ENCODE measurements around the gene NINJ2. TPM values are rescaled to one million over a fixed set of nuclear protein-coding genes. Genes with fewer than 3 reads are reported as not detected.
A peak's percentile ranks its signal among the peaks of the same experiment; 100 is the strongest.

The NINJ2 gene
- total and polyA plus RNA-seq, 4 experiments from 2014 or later = 3.7 to 30.3 (median 15.0) TPM

GRCh38 chr12:612293-612692, 51.0 kb downstream of the NINJ2 start:
- Mint-ChIP-seq H3K36me3 (no peaks in the 10 kb centered on the region), H3K4me1 (peaks cover 22 to 45% (median 30%) of the 10 kb centered on the region in 4 donors), H3K9me3 (peaks cover 0 to 2% (median 0%) of the 10 kb centered on the region in 8 donors), H3K4me3 (no peak overlapping the region), H3K27me3 (no peaks in the 10 kb centered on the region), H3K27ac (peak overlapping the region in 1 of 7 donors; percentile 74)
- POLR2A ChIA-PET (ENCODE audit: partially characterized antibody) = interaction anchor here (1.5 kb wide), 1 partner anchor 139 kb away, joined by 5 read pairs; no protein-coding TSS in a partner anchor
- Histone ChIP-seq H3K36me3 (ENCODE audit: insufficient read depth, low read length) (no peaks in the 10 kb centered on the region), H3K4me3 (ENCODE audit: low read length in 2 of 2) (no peak overlapping the region), H3K27ac (ENCODE audit: low read depth, low read length) (no peak overlapping the region), H3K4me1 (ENCODE audit: insufficient read depth, low read length) (peaks cover 22% of the 10 kb centered on the region), H3K9me3 (ENCODE audit: control insufficient read depth in 1 of 2, low read length in 2 of 2) (no peaks in the 10 kb centered on the region), H3K27me3 (ENCODE audit: insufficient read depth, low read length) (no peaks in the 10 kb centered on the region)
- CTCF ChIA-PET (ENCODE audit: partially characterized antibody) = interaction anchor here (1.0 to 10.1 kb wide), 3 partner anchors 10 to 202 kb away, joined by 3 to 113 read pairs (median 3); no protein-coding TSS in a partner anchor
- DNase-seq = no peak
- intact Hi-C loops (cut with micrococcal nuclease) = no loop called here

DNA sequence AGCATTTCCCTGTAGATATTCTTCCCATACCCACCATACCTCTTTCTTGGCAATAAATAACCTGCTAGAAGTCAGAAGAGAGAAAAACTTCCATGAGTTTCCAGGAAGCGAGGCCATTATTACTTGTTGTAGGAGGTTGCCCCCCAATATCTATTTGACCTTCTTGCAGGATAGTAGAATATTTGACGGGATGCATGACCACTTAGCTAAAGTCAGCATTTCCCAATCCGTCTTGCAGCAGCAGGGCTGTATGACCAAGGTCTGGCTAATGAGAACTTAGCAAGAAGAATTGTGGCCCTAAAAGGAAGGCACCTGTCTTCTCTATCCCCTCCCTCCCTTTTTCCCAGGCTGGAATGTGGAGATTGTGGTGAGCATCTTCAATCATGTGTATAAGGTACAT, 51.5 kb downstream of the NINJ2 start:
- POLR2A ChIA-PET (ENCODE audit: partially characterized antibody) = interaction anchor here (1.5 kb wide), 1 partner anchor 140 kb away, joined by 5 read pairs; no protein-coding TSS in a partner anchor

GRCh38 chr12:608921-609320, 54.3 kb downstream of the NINJ2 start:
- Histone ChIP-seq H3K36me3 (ENCODE audit: insufficient read depth, low read length) (no peaks in the 10 kb centered on the region), H3K27ac (ENCODE audit: low read depth, low read length) (no peak overlapping the region), H3K4me3 (ENCODE audit: low read length in 2 of 2) (no peak overlapping the region), H3K9me3 (ENCODE audit: control insufficient read depth in 1 of 2, low read length in 2 of 2) (no peaks in the 10 kb centered on the region), H3K27me3 (ENCODE audit: insufficient read depth, low read length) (no peaks in the 10 kb centered on the region), H3K4me1 (ENCODE audit: insufficient read depth, low read length) (peaks cover 25% of the 10 kb centered on the region)
- ChIA-PET POLR2A (ENCODE audit: partially characterized antibody) (interaction anchor here (0.7 kb wide), 1 partner anchor 195 kb away, joined by 3 read pairs; no protein-coding TSS in a partner anchor), CTCF (ENCODE audit: partially characterized antibody) (interaction anchor here (1.2 to 10.1 kb wide), 2 partner anchors 142 to 205 kb away, joined by 4 to 113 read pairs; no protein-coding TSS in a partner anchor)
- Mint-ChIP-seq H3K9me3 (peaks cover 0 to 2% (median 0%) of the 10 kb centered on the region in 8 donors), H3K36me3 (no peaks in the 10 kb centered on the region), H3K27me3 (no peaks in the 10 kb centered on the region), H3K4me3 (no peak overlapping the region), H3K4me1 (peaks cover 27 to 45% (median 27%) of the 10 kb centered on the region in 4 donors), H3K27ac (no peak overlapping the region)
- intact Hi-C loops (cut with micrococcal nuclease) = no loop called here
- no peak for DNase-seq

More for the DNA sequence above, 51.5 kb downstream of the NINJ2 start:
- Mint-ChIP-seq H3K36me3 (no peaks in the 10 kb centered on the region), H3K9me3 (peaks cover 0 to 2% (median 0%) of the 10 kb centered on the region in 8 donors), H3K27ac (no peak overlapping the region), H3K27me3 (no peaks in the 10 kb centered on the region), H3K4me3 (no peak overlapping the region), H3K4me1 (peaks cover 26 to 49% (median 32%) of the 10 kb centered on the region in 4 donors)
- Histone ChIP-seq H3K27ac (ENCODE audit: low read depth, low read length) (no peak overlapping the region), H3K9me3 (ENCODE audit: control insufficient read depth in 1 of 2, low read length in 2 of 2) (no peaks in the 10 kb centered on the region), H3K36me3 (ENCODE audit: insufficient read depth, low read length) (no peaks in the 10 kb centered on the region), H3K4me1 (ENCODE audit: insufficient read depth, low read length) (peaks cover 25% of the 10 kb centered on the region), H3K27me3 (ENCODE audit: insufficient read depth, low read length) (no peaks in the 10 kb centered on the region), H3K4me3 (ENCODE audit: low read length in 2 of 2) (no peak overlapping the region)
- intact Hi-C loops (cut with micrococcal nuclease) = no loop called here
- DNase-seq = no peak
- CTCF ChIA-PET (ENCODE audit: partially characterized antibody) = interaction anchor here (0.7 to 10.1 kb wide), 5 partner anchors 9 to 202 kb away, joined by 3 to 113 read pairs (median 3); no protein-coding TSS in a partner anchor

GRCh38 chr12:608413-608812, 54.8 kb downstream of the NINJ2 start:
- ChIA-PET CTCF (ENCODE audit: partially characterized antibody) (interaction anchor here (0.7 to 10.1 kb wide), 4 partner anchors 11 to 286 kb away, joined by 3 to 113 read pairs (median 4); no protein-coding TSS in a partner anchor), POLR2A (ENCODE audit: partially characterized antibody) (interaction anchor here (1.3 kb wide), 1 partner anchor 11 kb away, joined by 4 read pairs; no protein-coding TSS in a partner anchor)
- no peak for DNase-seq
- no peak overlapping the region for H3K27ac Mint-ChIP-seq
- H3K4me1 ChIP-seq (ENCODE audit: insufficient read depth, low read length) = peaks cover 25% of the 10 kb centered on the region
- no peaks in the 10 kb centered on the region for H3K27me3 Mint-ChIP-seq
- H3K9me3 Mint-ChIP-seq = peaks cover 0 to 2% (median 0%) of the 10 kb centered on the region in 8 donors
- H3K9me3 ChIP-seq (ENCODE audit: control insufficient read depth in 1 of 2, low read length in 2 of 2) = no peaks in the 10 kb centered on the region
- no peaks in the 10 kb centered on the region for H3K27me3 ChIP-seq (ENCODE audit: insufficient read depth, low read length)
- H3K4me3 ChIP-seq (ENCODE audit: low read length in 2 of 2) = no peak overlapping the region
- no peak overlapping the region for H3K27ac ChIP-seq (ENCODE audit: low read depth, low read length)
- peaks cover 27 to 45% (median 27%) of the 10 kb centered on the region in 4 donors for H3K4me1 Mint-ChIP-seq
- intact Hi-C loops (cut with micrococcal nuclease) = no loop called here
- no peaks in the 10 kb centered on the region for H3K36me3 ChIP-seq (ENCODE audit: insufficient read depth, low read length)
- H3K36me3 Mint-ChIP-seq = no peaks in the 10 kb centered on the region
- H3K4me3 Mint-ChIP-seq = no peak overlapping the region

- CTCF ChIA-PET (ENCODE audit: partially characterized antibody) = interaction anchor here (1.2 to 10.1 kb wide), 3 partner anchors 12 to 206 kb away, joined by 4 to 113 read pairs (median 4); no protein-coding TSS in a partner anchor
- no peaks in the 10 kb centered on the region for H3K27me3 ChIP-seq (ENCODE audit: insufficient read depth, low read length)
- H3K9me3 Mint-ChIP-seq = no peaks in the 10 kb centered on the region
- peak overlapping the region in 3 of 7 donors; percentile 16 to 44 (median 35) for H3K27ac Mint-ChIP-seq
- no peaks in the 10 kb centered on the region for H3K27me3 Mint-ChIP-seq
- peaks cover 27 to 41% (median 27%) of the 10 kb centered on the region in 4 donors for H3K4me1 Mint-ChIP-seq
- intact Hi-C loops (cut with micrococcal nuclease) = no loop called here
- H3K4me3 ChIP-seq (ENCODE audit: low read length in 2 of 2) = no peak overlapping the region
- POLR2A ChIA-PET (ENCODE audit: partially characterized antibody) = interaction anchor here (1.0 to 1.3 kb wide), 2 partner anchors 12 to 1054 kb away, joined by 3 to 4 read pairs; no protein-coding TSS in a partner anchor
- H3K36me3 Mint-ChIP-seq = no peaks in the 10 kb centered on the region
- H3K27ac ChIP-seq (ENCODE audit: low read depth, low read length) = no peak overlapping the region
- peak in 2 of 5 donors; percentile 11 to 22 for DNase-seq
- H3K4me3 Mint-ChIP-seq = peak overlapping the region in 1 of 8 donors; percentile 15
- H3K4me1 ChIP-seq (ENCODE audit: insufficient read depth, low read length) = peaks cover 25% of the 10 kb centered on the region
- H3K36me3 ChIP-seq (ENCODE audit: insufficient read depth, low read length) = no peaks in the 10 kb centered on the region
- no peaks in the 10 kb centered on the region for H3K9me3 ChIP-seq (ENCODE audit: control insufficient read depth in 1 of 2, low read length in 2 of 2)
Observed at GRCh38 chr12:607541-608001, 55.7 kb downstream of the NINJ2 start.

- POLR2A ChIA-PET (ENCODE audit: partially characterized antibody) = no interaction called here
- H3K4me3 ChIP-seq (ENCODE audit: low read length in 2 of 2) = no peak overlapping the region
Observed at GRCh38 chr12:604956-605355, 58.3 kb downstream of the NINJ2 start.

GRCh38 chr12:602700-603068, 60.6 kb downstream of the NINJ2 start:
- Histone ChIP-seq H3K27ac (ENCODE audit: low read depth, low read length) (no peak overlapping the region), H3K4me3 (ENCODE audit: low read length in 2 of 2) (no peak overlapping the region), H3K4me1 (ENCODE audit: insufficient read depth, low read length) (peaks cover 6% of the 10 kb centered on the region), H3K27me3 (ENCODE audit: insufficient read depth, low read length) (no peaks in the 10 kb centered on the region), H3K9me3 (ENCODE audit: control insufficient read depth in 1 of 2, low read length in 2 of 2) (no peaks in the 10 kb centered on the region), H3K36me3 (ENCODE audit: insufficient read depth, low read length) (no peaks in the 10 kb centered on the region)
- no peaks in the 10 kb centered on the region for H3K9me3 Mint-ChIP-seq
- no peak overlapping the region for H3K27ac Mint-ChIP-seq
- no peak overlapping the region for H3K4me3 Mint-ChIP-seq
- no peak for DNase-seq
- no peaks in the 10 kb centered on the region for H3K36me3 Mint-ChIP-seq
- POLR2A ChIA-PET (ENCODE audit: partially characterized antibody) = interaction anchor here (0.7 kb wide), 1 partner anchor 232 kb away, joined by 4 read pairs; no protein-coding TSS in a partner anchor
- H3K4me1 Mint-ChIP-seq = peaks cover 7 to 11% (median 10%) of the 10 kb centered on the region in 4 donors
- no peaks in the 10 kb centered on the region for H3K27me3 Mint-ChIP-seq
- CTCF ChIA-PET (ENCODE audit: partially characterized antibody) = interaction anchor here (0.9 to 1.7 kb wide), 2 partner anchors 9 to 27 kb away, joined by 3 to 5 read pairs; no protein-coding TSS in a partner anchor
- intact Hi-C loops (cut with micrococcal nuclease) = no loop called here

More at GRCh38 chr12:604956-605355, 58.3 kb downstream of the NINJ2 start:
- Mint-ChIP-seq H3K9me3 (no peaks in the 10 kb centered on the region), H3K4me1 (peaks cover 15 to 22% (median 16%) of the 10 kb centered on the region in 4 donors), H3K27me3 (no peaks in the 10 kb centered on the region), H3K27ac (no peak overlapping the region), H3K36me3 (no peaks in the 10 kb centered on the region), H3K4me3 (no peak overlapping the region)
- Histone ChIP-seq H3K9me3 (ENCODE audit: control insufficient read depth in 1 of 2, low read length in 2 of 2) (no peaks in the 10 kb centered on the region), H3K36me3 (ENCODE audit: insufficient read depth, low read length) (no peaks in the 10 kb centered on the region), H3K27me3 (ENCODE audit: insufficient read depth, low read length) (no peaks in the 10 kb centered on the region), H3K27ac (ENCODE audit: low read depth, low read length) (no peak overlapping the region), H3K4me1 (ENCODE audit: insufficient read depth, low read length) (peaks cover 15% of the 10 kb centered on the region)
- CTCF ChIA-PET (ENCODE audit: partially characterized antibody) = interaction anchor here (0.7 to 1.3 kb wide), 6 partner anchors 16 to 213 kb away, joined by 3 to 4 read pairs (median 3); no protein-coding TSS in a partner anchor
- no peak for DNase-seq
- intact Hi-C loops (cut with micrococcal nuclease) = no loop called here
